Keratinocyte (primary cell): Measurements from ENCODE around the gene SCYGR2. TPM values are rescaled to one million over a fixed set of nuclear protein-coding genes. Genes with fewer than 3 reads are reported as not detected.

Source experiments
- DNase-seq: peaks from one replicate; pipeline ENCODE4 v3.0.0-alpha.2; 2011; ENCODE audit warnings: low read depth, missing footprints, low spot score
- FAIRE-seq: peaks from 2 replicates; lab custom pipeline; 2011; peaks lifted over from hg19 to GRCh38; lab: Jason Lieb, UNC
- H2AFZ ChIP-seq: 2 replicates; pipeline ENCODE4 v1.6.0; 2012; ENCODE audit warnings: low read length, control low read depth, inconsistent platforms; ENCODE audit not compliant: control insufficient read depth
- H3K27ac ChIP-seq: 2 replicates; pipeline ENCODE4 v1.5.1; 2011; ENCODE audit warnings: low read length; ENCODE audit not compliant: control insufficient read depth, insufficient read depth
- H3K27me3 ChIP-seq: 3 replicates; pipeline ENCODE4 v1.6.0; 2011; ENCODE audit warnings: low read length; ENCODE audit not compliant: control insufficient read depth, insufficient read depth; ENCODE audit errors: extremely low read depth
- H3K36me3 ChIP-seq, 2 experiments: 2 replicates in 1 of 2; 3 replicates in 1 of 2; pipeline ENCODE4 v1.5.1; 2011; ENCODE audit warnings: low read length in 2 of 2, mild to moderate bottlenecking in 1 of 2; ENCODE audit not compliant: control insufficient read depth in 2 of 2, insufficient read depth in 2 of 2; ENCODE audit errors: extremely low read depth in 1 of 2
- H3K4me1 ChIP-seq: 3 replicates; pipeline ENCODE4 v1.5.1; 2011; ENCODE audit warnings: low read length; ENCODE audit not compliant: control insufficient read depth, insufficient read depth; ENCODE audit errors: extremely low read depth
- H3K4me2 ChIP-seq: 3 replicates; pipeline ENCODE4 v1.6.0; 2011; ENCODE audit warnings: low read depth, low read length; ENCODE audit not compliant: control insufficient read depth, insufficient read depth; ENCODE audit errors: extremely low read depth
- H3K4me3 ChIP-seq, 3 experiments: fragments of 200-600 bp in 1 of 3; sonication (generic) in 1 of 3; 2 replicates in 2 of 3; 3 replicates in 1 of 3; pipeline ENCODE4 v1.5.1; 2011 to 2016; ENCODE audit warnings: low read length in 3 of 3, mild to moderate bottlenecking in 3 of 3, control low read depth in 2 of 3, inconsistent platforms in 1 of 3, low read depth in 1 of 3, mixed read lengths in 1 of 3, mixed run types in 1 of 3, moderate library complexity in 1 of 3; ENCODE audit not compliant: control insufficient read depth in 2 of 3, insufficient read depth in 2 of 3; ENCODE audit errors: extremely low read depth in 1 of 3
- H3K79me2 ChIP-seq: 2 replicates; pipeline ENCODE4 v1.6.0; 2012; ENCODE audit warnings: low read length; ENCODE audit not compliant: control insufficient read depth, insufficient read depth
- H3K9ac ChIP-seq: 3 replicates; pipeline ENCODE4 v1.6.0; 2011; ENCODE audit warnings: low read length; ENCODE audit not compliant: control insufficient read depth, insufficient read depth; ENCODE audit errors: extremely low read depth
- H3K9me1 ChIP-seq: 3 replicates; pipeline ENCODE4 v1.6.0; 2011; ENCODE audit warnings: low read length; ENCODE audit not compliant: control insufficient read depth, insufficient read depth; ENCODE audit errors: extremely low read depth
- H3K9me3 ChIP-seq: 2 replicates; pipeline ENCODE4 v1.5.1; 2012; ENCODE audit warnings: low read depth, low read length; ENCODE audit not compliant: control insufficient read depth
- H4K20me1 ChIP-seq: 3 replicates; pipeline ENCODE4 v1.6.0; 2011; ENCODE audit warnings: low read length; ENCODE audit not compliant: control insufficient read depth, insufficient read depth; ENCODE audit errors: extremely low read depth
- CTCF ChIP-seq, 3 experiments: IDR thresholded peaks in 1 of 3; conservative IDR thresholded peaks in 1 of 3; optimal IDR thresholded peaks in 1 of 3; 2 replicates in 2 of 3; 3 replicates in 1 of 3; pipeline versions ENCODE3 to v1.5.1; 2011; ENCODE audit warnings: low read length in 3 of 3, mild to moderate bottlenecking in 3 of 3, moderate library complexity in 2 of 3, control low read depth in 1 of 3, inconsistent platforms in 1 of 3; ENCODE audit not compliant: insufficient read depth in 2 of 3; ENCODE audit errors: extremely low read depth in 1 of 3
- EZH2 ChIP-seq: IDR thresholded peaks from one replicate; pipeline ENCODE4 v1.6.1; 2012; ENCODE audit warnings: inconsistent platforms, mild to moderate bottlenecking, low read length, moderate library complexity
- dilution Hi-C: fragments of 300-500 bp; cut with MboI; formaldehyde crosslinking; loops from one replicate; pipeline ENCODE4 v1.7.0; 2020; ENCODE audit warnings: low sequenced_read_pairs; ENCODE audit not compliant: extremely low pct_ligation_motif_present
- polyA plus RNA-seq, 5 experiments: library from polyadenylated mRNA; depleted of rRNA in 3 of 5; stranded (reverse) in 3 of 5; stranded (forward) in 1 of 5; unstranded in 1 of 5; fragments of >200 nt; gene quantifications; 1 replicate in 1 of 5; 2 replicates in 3 of 5; 3 replicates in 1 of 5; pipeline versions ENCODE4 v1.2.1 to v1.2.3, GENCODE V29; 2011 to 2012; ENCODE audit warnings: missing spikeins in 2 of 5, low read depth in 1 of 5, low replicate concordance in 1 of 5

The SCYGR2 gene
- polyA plus RNA-seq, 1 donor (not counting 4 experiments of a cell fraction or from before 2014, with no cell fraction given) = not detected

GRCh38 chr2:227577555-227577954 lies 21.1 kb upstream of the SCYGR2 start:
- Histone ChIP-seq H3K9me3 (peaks cover 2% of the 10 kb centered on the region), H2AFZ (no peak overlapping the region), H4K20me1 (no peaks in the 10 kb centered on the region), H3K9ac (no peak overlapping the region), H3K79me2 (no peaks in the 10 kb centered on the region), H3K9me1 (no peaks in the 10 kb centered on the region), H3K27ac (no peak overlapping the region), H3K4me1 (no peaks in the 10 kb centered on the region), H3K27me3 (no peaks in the 10 kb centered on the region), H3K36me3 (no peaks in the 10 kb centered on the region), H3K4me3 (no peak overlapping the region), H3K4me2 (no peak overlapping the region)
- FAIRE-seq (no peak), DNase-seq (no peak)
- dilution Hi-C loops = no loop called here
- TF ChIP-seq EZH2 (no peak), CTCF (optimal IDR thresholded peaks at IDR 0.05 in 1 of 3, IDR thresholded peaks at IDR 0.05 in 1 of 3, conservative IDR thresholded peaks at IDR 0.05 in 1 of 3; ENCODE audit: extremely low read depth in 1 of 3, insufficient read depth in 2 of 3, low read length in 3 of 3) (no peak)

- no peak overlapping the region for H3K4me3 ChIP-seq
- dilution Hi-C loops = no loop called here
- no peak overlapping the region for H2AFZ ChIP-seq
- no peak overlapping the region for H3K27ac ChIP-seq
- no peaks in the 10 kb centered on the region for H3K79me2 ChIP-seq
- FAIRE-seq (no peak), DNase-seq (no peak)
- TF ChIP-seq CTCF (optimal IDR thresholded peaks at IDR 0.05 in 1 of 3, IDR thresholded peaks at IDR 0.05 in 1 of 3, conservative IDR thresholded peaks at IDR 0.05 in 1 of 3; ENCODE audit: extremely low read depth in 1 of 3, insufficient read depth in 2 of 3, low read length in 3 of 3) (no peak), EZH2 (no peak)
- no peaks in the 10 kb centered on the region for H3K4me1 ChIP-seq
- H3K9me3 ChIP-seq = peaks cover 2% of the 10 kb centered on the region
- no peaks in the 10 kb centered on the region for H4K20me1 ChIP-seq
- no peaks in the 10 kb centered on the region for H3K36me3 ChIP-seq
- no peak overlapping the region for H3K9ac ChIP-seq
- no peaks in the 10 kb centered on the region for H3K27me3 ChIP-seq
- H3K4me2 ChIP-seq = no peak overlapping the region
- H3K9me1 ChIP-seq = no peaks in the 10 kb centered on the region
Measured at GRCh38 chr2:227578642-227579041, 20.1 kb upstream of the SCYGR2 start.
